ENCODE data around the gene SDHA. TPM values are rescaled to one million over a fixed set of nuclear protein-coding genes. Genes with fewer than 3 reads are reported as not detected.

The SDHA gene
- total and polyA plus RNA-seq, 2 of the 8 experiments (the other 6 are each of a cell fraction or from before 2014, with no cell fraction given) = 59.7 to 87.3 TPM

GRCh38 chr5:172841-173251 is 45.3 kb upstream of the SDHA start:
- H3K4me2 ChIP-seq (ENCODE audit: insufficient read depth in 1 of 2, low read depth in 2 of 2, low read length in 2 of 2) = no peak overlapping the region
- H3K4me1 ChIP-seq (replicated peaks in 1 of 4; ENCODE audit: control insufficient read depth in 3 of 4, insufficient read depth in 4 of 4, low read length in 3 of 4) = no peaks in the 10 kb centered on the region
- H2BK120ac ChIP-seq (replicated peaks; ENCODE audit: low read depth, low read length) = no peak overlapping the region
- H4K91ac ChIP-seq (replicated peaks; ENCODE audit: insufficient read length, low read length) = no peak overlapping the region
- H3K9me3 ChIP-seq (ENCODE audit: insufficient read depth in 2 of 2, low read depth in 1 of 2, low read length in 1 of 2) = no peaks in the 10 kb centered on the region
- H2AK5ac ChIP-seq (ENCODE audit: low read depth, low read length) = no peak overlapping the region
- POLR2A ChIA-PET (ENCODE audit: partially characterized antibody) = interaction anchor here (1.2 kb wide), 1 partner anchor 21 kb away, joined by 3 read pairs; no protein-coding TSS in a partner anchor
- H3K4me3 ChIP-seq (ENCODE audit: extremely low read depth in 1 of 4, insufficient read depth in 2 of 4, low read depth in 3 of 4, low read length in 4 of 4) = no peak overlapping the region
- peaks cover 3 to 13% of the 10 kb centered on the region in 2 experiments for H4K20me1 ChIP-seq (replicated peaks in 1 of 2; ENCODE audit: control insufficient read depth in 1 of 2, insufficient read depth in 2 of 2, low read length in 2 of 2)
- no peaks in the 10 kb centered on the region; a peak in 1 of 7 replicates for H3K27me3 ChIP-seq (replicated peaks in 1 of 4; ENCODE audit: control insufficient read depth in 3 of 4, extremely low read depth in 1 of 4, insufficient read depth in 3 of 4, low read length in 3 of 4)
- H3K79me2 ChIP-seq (ENCODE audit: control insufficient read depth in 1 of 2, insufficient read depth in 2 of 2, low read length in 2 of 2) = no peaks in the 10 kb centered on the region
- no peak overlapping the region for H3K4ac ChIP-seq (replicated peaks; ENCODE audit: insufficient read length, low read depth, low read length)
- H2BK20ac ChIP-seq (ENCODE audit: low read length) = no peak overlapping the region
- H2BK15ac ChIP-seq (ENCODE audit: low read length) = no peak overlapping the region
- H2AFZ ChIP-seq (ENCODE audit: low read length) = no peak overlapping the region
- 83% methylated on average over 16 of the region's 17 CpGs; no CpG with 5 or more reads in 1 of the 2 experiments for WGBS, 2 experiments (ENCODE audit: extremely low coverage in 1 of 2, insufficient coverage in 1 of 2, insufficient read length in 1 of 2, insufficient replicate concordance in 2 of 2, low coverage in 1 of 2, low lambda C conversion rate in 2 of 2, missing lambda C conversion rate in 1 of 2)
- H3K23ac ChIP-seq (ENCODE audit: insufficient read length) = no peak overlapping the region
- H2BK5ac ChIP-seq (ENCODE audit: low read depth, low read length) = no peak overlapping the region
- peaks cover 0 to 22% (median 13%) of the 10 kb centered on the region in 4 experiments; a peak in 6 of 8 replicates for H3K36me3 ChIP-seq (ENCODE audit: control insufficient read depth in 2 of 4, insufficient read depth in 4 of 4, low read length in 3 of 4)
- no peaks in the 10 kb centered on the region for H3K23me2 ChIP-seq (ENCODE audit: low read depth, low read length)
- no peak overlapping the region for H3K18ac ChIP-seq (ENCODE audit: extremely low read depth, low read length)
- no peak overlapping the region for H2BK12ac ChIP-seq (ENCODE audit: low read depth, low read length)
- H3K56ac ChIP-seq (replicated peaks; ENCODE audit: insufficient read length, low read depth, low read length) = no peak overlapping the region
- H3K79me1 ChIP-seq (ENCODE audit: low read depth, low read length) = no peaks in the 10 kb centered on the region
- H3K14ac ChIP-seq (ENCODE audit: insufficient read length) = no peak overlapping the region
- FAIRE-seq (no peak), DNase-seq (ENCODE audit: low read depth in 1 of 2, low spot score in 2 of 2) (no peak)
- H3K9ac ChIP-seq (replicated peaks in 1 of 4; ENCODE audit: extremely low read depth in 1 of 4, low read depth in 3 of 4, low read length in 3 of 4) = no peak overlapping the region
- H3K27ac ChIP-seq (ENCODE audit: low read depth, low read length) = no peak overlapping the region
- H4K8ac ChIP-seq (ENCODE audit: extremely low read depth, insufficient read depth, low read length) = no peak overlapping the region
- CTCF ChIA-PET (ENCODE audit: partially characterized antibody) = interaction anchor here (1.2 to 5.1 kb wide), 2 partner anchors 16 to 27 kb away, joined by 3 to 15 read pairs; no protein-coding TSS in a partner anchor
- no peak overlapping the region for H4K5ac ChIP-seq (ENCODE audit: insufficient read length, low read depth, low read length)
- no peak for TF ChIP-seq TBP (IDR thresholded peaks at IDR 0.05; ENCODE audit: low read depth, low read length)
- TF ChIP-seq CBX8 (IDR thresholded peaks at IDR 0.05; ENCODE audit: borderline replicate concordance, low read depth, low read length) = no peak
- no peak for TF ChIP-seq TEAD4 (IDR thresholded peaks at IDR 0.05; ENCODE audit: low read depth, low read length)
- no peak for TF ChIP-seq TAF1 (IDR thresholded peaks at IDR 0.05; ENCODE audit: low read depth, low read length)
- TF ChIP-seq ATF2 (IDR thresholded peaks at IDR 0.05; ENCODE audit: low read length) = no peak
- no peak for TF ChIP-seq GABPA (IDR thresholded peaks at IDR 0.05; ENCODE audit: borderline replicate concordance, insufficient read depth, low read length)
- no peak for TF ChIP-seq JUND (IDR thresholded peaks at IDR 0.05; ENCODE audit: low read length)
- no peak for TF ChIP-seq KDM5A (IDR thresholded peaks at IDR 0.05; ENCODE audit: low read length)
- no peak for TF ChIP-seq EGR1 (IDR thresholded peaks at IDR 0.05; ENCODE audit: borderline replicate concordance, low read depth, low read length)
- no peak for TF ChIP-seq SUZ12 (IDR thresholded peaks at IDR 0.05; ENCODE audit: low read length)
- TF ChIP-seq SIRT6 (IDR thresholded peaks at IDR 0.05; ENCODE audit: low read length) = no peak
- TF ChIP-seq RNF2 (IDR thresholded peaks at IDR 0.05; ENCODE audit: borderline replicate concordance, low read depth, low read length, missing control alignments, poor library complexity, severe bottlenecking) = no peak
- TF ChIP-seq NRF1 (IDR thresholded peaks at IDR 0.05; ENCODE audit: low read depth, low read length) = no peak
